H7 (cell line): ENCODE data around the gene FLVCR2. TPM values are rescaled to one million over a fixed set of nuclear protein-coding genes. Genes with fewer than 3 reads are reported as not detected.

Experiments used
- DNase-seq: peaks from one replicate; pipeline ENCODE4 v3.0.0; 2012
- H3K27me3 ChIP-seq: 2 replicates; pipeline ENCODE4 v1.6.0; 2011; ENCODE audit warnings: mild to moderate bottlenecking, low read length; ENCODE audit not compliant: control insufficient read depth, insufficient read depth
- H3K36me3 ChIP-seq: replicated peaks from 2 replicates; pipeline ENCODE4 v1.5.1; 2011; ENCODE audit warnings: low read length; ENCODE audit not compliant: control insufficient read depth, insufficient read depth
- H3K4me3 ChIP-seq: 2 replicates; pipeline ENCODE4 v1.5.1; 2011; ENCODE audit warnings: low read depth, mild to moderate bottlenecking, control low read depth, low read length, moderate library complexity; ENCODE audit not compliant: insufficient read depth
- total RNA-seq: library from RNA; depleted of rRNA; stranded (reverse); fragments of >200 nt; shearing (Covaris generic); gene quantifications from 2 replicates; pipeline ENCODE4 v1.2.3, GENCODE V29; 2014

Gene FLVCR2
- total RNA-seq, 1 experiment from 2014 or later: 2.7 TPM

- H3K4me3 ChIP-seq: no peak overlapping the region
- no peaks in the 10 kb centered on the region; the same call in 1 of the 2 replicates for H3K27me3 ChIP-seq
- DNase-seq: no peak
- no peaks in the 10 kb centered on the region for H3K36me3 ChIP-seq
Measured at GRCh38 chr14:75566321-75566720, 12.1 kb upstream of the FLVCR2 start.

- Histone ChIP-seq H3K4me3 (no peak overlapping the region), H3K36me3 (no peaks in the 10 kb centered on the region), H3K27me3 (no peaks in the 10 kb centered on the region; the same call in 1 of the 2 replicates)
- no peak for DNase-seq
Measured at GRCh38 chr14:75566752-75567151, 11.7 kb upstream of the FLVCR2 start.

GRCh38 chr14:75568140-75568539 is 10.3 kb upstream of the FLVCR2 start:
- Histone ChIP-seq H3K4me3 (no peak overlapping the region), H3K36me3 (no peaks in the 10 kb centered on the region), H3K27me3 (no peaks in the 10 kb centered on the region; the same call in 1 of the 2 replicates)
- DNase-seq: no peak

GRCh38 chr14:75568791-75569190 is 9.6 kb upstream of the FLVCR2 start:
- Histone ChIP-seq H3K36me3 (no peaks in the 10 kb centered on the region), H3K4me3 (no peak overlapping the region), H3K27me3 (no peaks in the 10 kb centered on the region; the same call in 1 of the 2 replicates)
- no peak for DNase-seq

- Histone ChIP-seq H3K27me3 (no peaks in the 10 kb centered on the region; the same call in 1 of the 2 replicates), H3K36me3 (no peaks in the 10 kb centered on the region), H3K4me3 (no peak overlapping the region)
- DNase-seq: no peak
Measured at GRCh38 chr14:75570797-75571196, 7.6 kb upstream of the FLVCR2 start.

GRCh38 chr14:75572104-75572503 is 6.3 kb upstream of the FLVCR2 start:
- Histone ChIP-seq H3K36me3 (no peaks in the 10 kb centered on the region), H3K27me3 (no peaks in the 10 kb centered on the region; the same call in 1 of the 2 replicates), H3K4me3 (no peak overlapping the region)
- DNase-seq: no peak

- no peaks in the 10 kb centered on the region for H3K36me3 ChIP-seq
- H3K4me3 ChIP-seq: no peak overlapping the region
- no peak for DNase-seq
- peaks cover 5% of the 10 kb centered on the region; the same call in 1 of the 2 replicates for H3K27me3 ChIP-seq
Measured at GRCh38 chr14:75577090-75577489, 1.3 kb upstream of the FLVCR2 start.

- peak overlapping the region; percentile 55 for H3K4me3 ChIP-seq
- peaks cover 5% of the 10 kb centered on the region; the same call in 1 of the 2 replicates for H3K27me3 ChIP-seq
- peak; percentile 89 for DNase-seq
- no peaks in the 10 kb centered on the region for H3K36me3 ChIP-seq
Measured at GRCh38 chr14:75577729-75578101, 705 bp upstream of the FLVCR2 start.

GRCh38 chr14:75578786-75579337 is 442 bp downstream of the FLVCR2 start:
- Histone ChIP-seq H3K4me3 (peak overlapping the region; percentile 55), H3K36me3 (no peaks in the 10 kb centered on the region)
- DNase-seq: peak; percentile 74

GRCh38 chr14:75579338-75579864 is 981 bp downstream of the FLVCR2 start:
- peaks cover 5% of the 10 kb centered on the region; the same call in 1 of the 2 replicates for H3K27me3 ChIP-seq
- H3K4me3 ChIP-seq: peak overlapping the region; percentile 55
- no peaks in the 10 kb centered on the region for H3K36me3 ChIP-seq
- no peak for DNase-seq

More at GRCh38 chr14:75578786-75579337, 442 bp downstream of the FLVCR2 start:
- H3K27me3 ChIP-seq: peaks cover 5% of the 10 kb centered on the region; the same call in 1 of the 2 replicates

- H3K36me3 ChIP-seq: no peaks in the 10 kb centered on the region
- no peak for DNase-seq
- no peak overlapping the region for H3K4me3 ChIP-seq
- peaks cover 5% of the 10 kb centered on the region; the same call in 1 of the 2 replicates for H3K27me3 ChIP-seq
Measured at GRCh38 chr14:75579882-75580281, 1.5 kb downstream of the FLVCR2 start.

- Histone ChIP-seq H3K27me3 (no peaks in the 10 kb centered on the region), H3K4me3 (no peak overlapping the region), H3K36me3 (no peaks in the 10 kb centered on the region)
- DNase-seq: no peak
Measured at GRCh38 chr14:75587388-75587787, 9.0 kb downstream of the FLVCR2 start.

- no peak for DNase-seq
- no peaks in the 10 kb centered on the region for H3K27me3 ChIP-seq
- no peak overlapping the region for H3K4me3 ChIP-seq
- H3K36me3 ChIP-seq: no peaks in the 10 kb centered on the region
Measured at GRCh38 chr14:75589931-75590330, 11.5 kb downstream of the FLVCR2 start.

- DNase-seq: no peak
Measured at GRCh38 chr14:75591331-75591946, 13.0 kb downstream of the FLVCR2 start.

GRCh38 chr14:75591987-75592575 is 13.7 kb downstream of the FLVCR2 start:
- no peaks in the 10 kb centered on the region for H3K27me3 ChIP-seq
- DNase-seq: no peak
- H3K36me3 ChIP-seq: no peaks in the 10 kb centered on the region
- H3K4me3 ChIP-seq: no peak overlapping the region

More at GRCh38 chr14:75591331-75591946, 13.0 kb downstream of the FLVCR2 start:
- no peak overlapping the region for H3K4me3 ChIP-seq
- no peaks in the 10 kb centered on the region for H3K27me3 ChIP-seq
- H3K36me3 ChIP-seq: no peaks in the 10 kb centered on the region
